C4-2B (cell line): ENCODE data around the gene PTPRD.

Experiments used
- H3K27ac ChIP-seq: fragments of 450-650 bp; 2 replicates; pipeline ENCODE4 v1.5.1; 2017
- ZFX ChIP-seq: fragments of 450-650 bp; IDR thresholded peaks from 2 replicates; pipeline ENCODE4 v1.6.1; 2017
- TF ChIP-seq, protein P1 (sequence below): fragments of 450-650 bp; conservative IDR thresholded peaks from 2 replicates; pipeline ENCODE4 v1.5.1; 2017; ENCODE audit warnings: mild to moderate bottlenecking

PTPRD gene

DNA sequence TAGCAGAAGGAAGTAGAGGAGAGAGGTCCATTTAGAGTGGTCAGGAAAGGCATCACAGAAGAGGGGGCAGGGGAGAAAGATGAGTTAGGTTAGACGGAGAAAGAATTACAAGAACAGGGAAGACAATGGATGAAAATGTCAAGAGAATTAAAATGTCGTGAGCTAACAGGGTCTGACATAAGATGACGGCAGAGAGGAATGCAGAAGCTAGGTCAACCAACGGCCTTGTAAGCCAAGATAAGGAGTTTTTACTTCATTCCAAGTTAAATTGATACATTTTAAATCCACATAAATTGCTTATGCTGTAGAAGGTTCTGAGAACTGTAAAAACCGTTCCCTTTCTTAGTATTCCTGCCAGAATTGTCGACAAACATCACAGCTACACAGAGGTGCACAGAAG is 1916.3 kb downstream of the PTPRD start:
- no peak overlapping the region for H3K27ac ChIP-seq
- TF ChIP-seq ZFX: no peak
- TF ChIP-seq, protein P1, sequence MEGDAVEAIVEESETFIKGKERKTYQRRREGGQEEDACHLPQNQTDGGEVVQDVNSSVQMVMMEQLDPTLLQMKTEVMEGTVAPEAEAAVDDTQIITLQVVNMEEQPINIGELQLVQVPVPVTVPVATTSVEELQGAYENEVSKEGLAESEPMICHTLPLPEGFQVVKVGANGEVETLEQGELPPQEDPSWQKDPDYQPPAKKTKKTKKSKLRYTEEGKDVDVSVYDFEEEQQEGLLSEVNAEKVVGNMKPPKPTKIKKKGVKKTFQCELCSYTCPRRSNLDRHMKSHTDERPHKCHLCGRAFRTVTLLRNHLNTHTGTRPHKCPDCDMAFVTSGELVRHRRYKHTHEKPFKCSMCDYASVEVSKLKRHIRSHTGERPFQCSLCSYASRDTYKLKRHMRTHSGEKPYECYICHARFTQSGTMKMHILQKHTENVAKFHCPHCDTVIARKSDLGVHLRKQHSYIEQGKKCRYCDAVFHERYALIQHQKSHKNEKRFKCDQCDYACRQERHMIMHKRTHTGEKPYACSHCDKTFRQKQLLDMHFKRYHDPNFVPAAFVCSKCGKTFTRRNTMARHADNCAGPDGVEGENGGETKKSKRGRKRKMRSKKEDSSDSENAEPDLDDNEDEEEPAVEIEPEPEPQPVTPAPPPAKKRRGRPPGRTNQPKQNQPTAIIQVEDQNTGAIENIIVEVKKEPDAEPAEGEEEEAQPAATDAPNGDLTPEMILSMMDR: no peak

DNA sequence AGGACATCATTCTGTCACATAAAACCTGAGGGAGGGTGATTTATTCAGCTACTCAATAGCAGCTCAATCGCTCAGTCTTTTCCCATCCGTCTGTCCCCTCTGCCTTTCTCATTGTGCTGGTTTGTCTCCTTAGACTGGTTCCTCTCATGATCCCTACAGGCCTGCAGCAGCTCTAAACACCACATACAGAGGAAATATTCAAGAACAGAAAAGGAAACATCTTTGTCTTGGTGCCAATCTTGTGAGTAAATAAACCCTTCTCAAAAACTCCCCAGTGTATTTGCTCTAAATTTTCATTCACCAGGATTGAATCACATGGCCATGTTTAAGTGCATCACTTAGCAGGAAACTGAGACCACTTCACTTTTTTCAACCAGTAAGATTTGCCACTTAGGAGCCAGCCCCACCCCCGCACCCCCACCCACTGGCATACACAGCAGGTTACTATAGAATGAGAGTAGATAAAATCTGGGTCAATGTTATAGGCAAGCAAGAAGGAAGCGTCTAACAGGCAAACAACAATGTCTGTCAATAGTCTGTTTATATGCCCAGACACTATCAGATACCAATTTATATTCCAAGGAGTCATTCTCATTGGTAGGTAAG is 1917.7 kb downstream of the PTPRD start:
- H3K27ac ChIP-seq: no peak overlapping the region
- no peak for TF ChIP-seq ZFX
- TF ChIP-seq, protein P1: no peak

DNA sequence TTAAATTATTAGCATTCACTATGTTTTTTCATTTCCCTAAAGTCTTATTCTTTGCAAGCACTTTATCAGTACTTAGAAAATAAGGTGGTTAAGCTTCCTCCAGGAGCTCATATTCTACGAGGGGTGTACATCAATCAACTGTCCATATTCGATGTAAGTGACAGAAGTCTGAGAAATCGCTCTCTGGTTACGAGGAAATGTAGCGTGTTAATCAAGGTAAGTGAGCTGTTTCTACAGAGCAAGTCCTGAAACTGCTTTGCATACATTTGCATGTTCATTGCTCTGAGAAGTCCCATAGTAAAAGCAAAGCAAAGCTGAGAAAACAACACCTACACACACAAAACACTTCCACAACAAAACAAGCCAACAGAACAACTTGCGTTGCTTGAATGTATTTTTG is 1919.3 kb downstream of the PTPRD start:
- TF ChIP-seq ZFX: no peak
- TF ChIP-seq, protein P1: no peak
- H3K27ac ChIP-seq: no peak overlapping the region

DNA sequence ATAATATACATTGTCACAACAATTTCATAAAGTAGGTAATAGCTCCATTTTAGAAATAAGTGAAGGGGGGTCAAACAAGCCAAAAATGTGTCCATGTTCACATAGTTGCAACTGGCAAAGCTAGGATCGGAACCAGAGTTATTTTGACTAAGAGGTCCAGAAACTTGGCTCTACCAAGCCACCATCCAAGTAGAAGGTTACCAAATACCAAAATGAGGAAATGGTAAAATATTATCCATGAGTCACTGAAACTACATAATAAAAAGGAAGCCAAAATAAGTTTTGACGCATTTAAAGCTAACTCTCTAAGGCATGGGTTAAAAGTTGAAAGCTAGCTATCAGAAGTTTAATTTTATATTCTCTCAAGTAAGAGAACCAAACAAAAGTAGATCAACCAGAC is 1926.3 kb downstream of the PTPRD start:
- H3K27ac ChIP-seq: no peak overlapping the region
- TF ChIP-seq, protein P1: no peak
- no peak for TF ChIP-seq ZFX

DNA sequence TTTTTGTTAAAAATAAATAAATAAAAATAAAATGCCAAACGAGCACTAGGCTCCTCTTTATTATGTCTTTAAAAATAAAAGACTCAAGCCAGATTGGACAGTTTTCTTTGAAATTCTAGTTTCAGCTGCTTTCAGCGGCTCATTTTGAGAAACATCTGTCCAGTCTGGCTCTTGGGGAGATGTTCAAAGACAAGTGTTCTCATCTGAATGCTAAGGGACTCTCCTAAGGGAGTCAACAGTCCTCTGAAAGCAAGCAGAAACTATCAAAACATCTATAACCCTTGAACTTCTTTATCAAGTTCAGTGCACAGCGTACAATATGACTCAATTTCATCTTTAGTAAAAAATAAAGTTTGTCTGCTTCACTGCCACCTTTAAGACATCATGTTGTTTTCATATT is 1927.0 kb downstream of the PTPRD start:
- TF ChIP-seq ZFX: no peak
- TF ChIP-seq, protein P1: no peak
- H3K27ac ChIP-seq: no peak overlapping the region

DNA sequence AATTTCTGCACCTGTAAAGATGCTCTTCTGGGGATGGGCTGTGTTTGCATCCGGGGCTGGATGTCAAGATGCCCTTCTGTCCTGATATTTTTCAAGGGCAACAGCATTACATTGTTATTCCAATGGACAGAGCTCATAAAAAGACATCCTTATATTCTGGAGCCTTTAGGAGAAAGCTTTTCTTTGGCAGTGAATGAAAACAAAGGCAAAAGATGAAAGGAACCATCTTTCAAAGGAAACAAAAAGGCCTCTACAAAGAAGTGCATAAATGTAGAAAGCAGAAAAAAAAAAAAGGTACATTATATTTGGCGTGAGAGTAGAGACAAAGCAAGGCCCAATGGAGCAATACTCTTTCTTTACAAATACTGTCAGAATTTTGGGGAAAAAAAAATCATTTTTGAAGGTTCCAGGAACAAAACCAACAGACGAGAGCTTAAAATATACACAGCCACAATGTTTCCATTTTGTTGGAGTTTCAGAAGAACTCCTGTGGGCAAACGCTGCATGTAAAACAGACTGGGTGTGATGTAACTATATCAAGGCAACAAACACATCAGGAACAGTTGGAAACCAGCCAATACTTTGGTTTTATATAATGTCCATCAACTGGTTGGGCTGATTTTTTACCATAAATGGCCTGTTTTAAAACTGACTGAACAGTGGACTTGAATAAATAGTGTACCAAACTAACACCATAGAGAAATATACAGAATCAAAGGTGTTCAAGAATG is 1927.7 kb downstream of the PTPRD start:
- TF ChIP-seq, protein P1: no peak
- TF ChIP-seq ZFX: no peak
- H3K27ac ChIP-seq: no peak overlapping the region

DNA sequence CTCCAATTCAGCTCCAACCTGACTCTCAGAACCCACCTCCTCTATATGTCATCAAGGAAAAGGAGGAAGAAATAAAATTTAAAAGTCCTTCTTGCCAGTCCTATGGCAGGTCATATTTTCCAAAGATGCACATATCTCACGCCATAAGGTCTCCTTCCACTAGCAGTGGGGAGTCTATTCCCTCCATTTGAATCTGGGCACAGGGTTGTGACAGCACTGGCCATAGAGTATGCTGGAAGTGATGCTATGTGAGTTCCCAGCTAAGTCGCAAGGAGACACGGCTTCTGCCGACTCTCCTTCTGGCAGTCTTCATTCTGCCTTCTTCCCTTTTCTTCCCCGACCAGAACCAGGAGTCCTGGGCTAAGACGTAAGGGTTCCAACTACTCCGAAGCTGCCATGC is 1929.3 kb downstream of the PTPRD start:
- H3K27ac ChIP-seq: no peak overlapping the region
- TF ChIP-seq ZFX: no peak
- TF ChIP-seq, protein P1: no peak
